PC-3 (cell line): ENCODE measurements around the gene GPR21.

Source experiments
- EZH2 ChIP-seq: fragments of 300-600 bp; sonication (generic); IDR thresholded peaks from one replicate; pipeline ENCODE4 v1.6.1; 2017; ENCODE audit warnings: antibody characterized with exemption, mild to moderate bottlenecking, low read length; ENCODE audit not compliant: unreplicated experiment
- TF ChIP-seq, protein P1 (sequence below): fragments of 300-600 bp; sonication (generic); conservative IDR thresholded peaks from 2 replicates; pipeline ENCODE4 v1.5.1; 2017; ENCODE audit warnings: antibody characterized with exemption, low read depth, mild to moderate bottlenecking, low read length

DNA sequence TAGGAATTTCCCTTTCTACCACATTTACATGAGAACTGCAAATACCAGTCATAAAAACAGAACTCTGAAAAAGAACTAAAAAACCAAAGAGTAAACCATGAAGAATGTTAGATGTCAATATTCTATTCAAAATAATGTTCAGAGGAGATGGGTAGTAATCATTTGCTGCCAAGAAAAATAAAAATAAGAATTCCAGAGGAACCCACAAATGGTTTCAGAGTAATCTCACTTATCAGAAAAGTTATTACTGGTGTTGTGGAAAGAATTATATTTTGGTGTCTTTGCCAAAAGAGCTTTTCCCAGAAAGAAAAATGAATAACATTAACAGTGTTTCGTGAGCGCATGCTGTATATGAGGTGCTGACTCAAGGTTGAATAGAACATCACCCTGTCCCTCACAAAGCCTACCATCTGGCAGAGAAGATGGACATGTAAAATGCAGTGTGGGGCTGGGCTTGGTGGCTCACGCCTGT is 35.6 kb downstream of the GPR21 start:
- TF ChIP-seq, protein P1, sequence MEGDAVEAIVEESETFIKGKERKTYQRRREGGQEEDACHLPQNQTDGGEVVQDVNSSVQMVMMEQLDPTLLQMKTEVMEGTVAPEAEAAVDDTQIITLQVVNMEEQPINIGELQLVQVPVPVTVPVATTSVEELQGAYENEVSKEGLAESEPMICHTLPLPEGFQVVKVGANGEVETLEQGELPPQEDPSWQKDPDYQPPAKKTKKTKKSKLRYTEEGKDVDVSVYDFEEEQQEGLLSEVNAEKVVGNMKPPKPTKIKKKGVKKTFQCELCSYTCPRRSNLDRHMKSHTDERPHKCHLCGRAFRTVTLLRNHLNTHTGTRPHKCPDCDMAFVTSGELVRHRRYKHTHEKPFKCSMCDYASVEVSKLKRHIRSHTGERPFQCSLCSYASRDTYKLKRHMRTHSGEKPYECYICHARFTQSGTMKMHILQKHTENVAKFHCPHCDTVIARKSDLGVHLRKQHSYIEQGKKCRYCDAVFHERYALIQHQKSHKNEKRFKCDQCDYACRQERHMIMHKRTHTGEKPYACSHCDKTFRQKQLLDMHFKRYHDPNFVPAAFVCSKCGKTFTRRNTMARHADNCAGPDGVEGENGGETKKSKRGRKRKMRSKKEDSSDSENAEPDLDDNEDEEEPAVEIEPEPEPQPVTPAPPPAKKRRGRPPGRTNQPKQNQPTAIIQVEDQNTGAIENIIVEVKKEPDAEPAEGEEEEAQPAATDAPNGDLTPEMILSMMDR: no peak
- TF ChIP-seq EZH2: no peak
